Activated CD4-positive, alpha-beta T cell treated with anti-CD3 and anti-CD28 coated beads for 36 hours (primary cell): ENCODE results near the gene IFNAR2. TPM values are rescaled to one million over a fixed set of nuclear protein-coding genes. Genes with fewer than 3 reads are reported as not detected.

ENCODE experiments used
- ATAC-seq: fragments of 200-7000 bp; cut with Tn5 transposase; one replicate; pipeline ENCODE4 v1.10.0; 2021; ENCODE audit warnings: mild to moderate bottlenecking, moderate library complexity
- CTCF ChIA-PET: fragments of 350-600 bp; sonication (Branson Sonifier 250); formaldehyde crosslinking; loops from one replicate; lab custom pipeline; 2021; ENCODE audit warnings: antibody characterized with exemption; lab: Charles Lee
- POLR2A ChIA-PET: fragments of 350-600 bp; sonication (Branson Sonifier 250); formaldehyde crosslinking; loops from one replicate; lab custom pipeline; 2021; ENCODE audit warnings: antibody characterized with exemption, inconsistent platforms; lab: Charles Lee
- DNase-seq: peaks from one replicate; pipeline ENCODE4 v3.0.0-alpha.2; 2020
- H3K27ac Mint-ChIP-seq: one replicate; pipeline ENCODE4 v1.8.0; 2021; ENCODE audit warnings: mixed read lengths
- H3K27me3 Mint-ChIP-seq: one replicate; pipeline ENCODE4 v1.8.0; 2021; ENCODE audit warnings: mixed read lengths
- H3K36me3 Mint-ChIP-seq: one replicate; pipeline ENCODE4 v1.8.0; 2021; ENCODE audit warnings: low read depth, mixed read lengths
- H3K4me1 Mint-ChIP-seq: one replicate; pipeline ENCODE4 v1.8.0; 2021; ENCODE audit warnings: mixed read lengths
- H3K4me3 Mint-ChIP-seq: one replicate; pipeline ENCODE4 v1.8.0; 2021; ENCODE audit warnings: mild to moderate bottlenecking, moderate library complexity, mixed read lengths
- H3K9me3 Mint-ChIP-seq: one replicate; pipeline ENCODE4 v1.8.0; 2021; ENCODE audit warnings: low read depth, mixed read lengths
- intact Hi-C, 2 experiments: fragments of 100-400 bp; cut with DNase I in 1 of 2; cut with micrococcal nuclease in 1 of 2; formaldehyde crosslinking; loops; one replicate each; pipeline versions ENCODE4 v1.14.2 to v1.15.1; 2022 to 2024; cut with DNase I, micrococcal nuclease
- total RNA-seq, 2 experiments: library from RNA; stranded (reverse); gene quantifications; one replicate each; pipeline ENCODE4 v1.2.3, GENCODE V29; 2021

Gene IFNAR2
- total RNA-seq, result 10 to 100 TPM; 26.6 to 29.8 TPM

DNA sequence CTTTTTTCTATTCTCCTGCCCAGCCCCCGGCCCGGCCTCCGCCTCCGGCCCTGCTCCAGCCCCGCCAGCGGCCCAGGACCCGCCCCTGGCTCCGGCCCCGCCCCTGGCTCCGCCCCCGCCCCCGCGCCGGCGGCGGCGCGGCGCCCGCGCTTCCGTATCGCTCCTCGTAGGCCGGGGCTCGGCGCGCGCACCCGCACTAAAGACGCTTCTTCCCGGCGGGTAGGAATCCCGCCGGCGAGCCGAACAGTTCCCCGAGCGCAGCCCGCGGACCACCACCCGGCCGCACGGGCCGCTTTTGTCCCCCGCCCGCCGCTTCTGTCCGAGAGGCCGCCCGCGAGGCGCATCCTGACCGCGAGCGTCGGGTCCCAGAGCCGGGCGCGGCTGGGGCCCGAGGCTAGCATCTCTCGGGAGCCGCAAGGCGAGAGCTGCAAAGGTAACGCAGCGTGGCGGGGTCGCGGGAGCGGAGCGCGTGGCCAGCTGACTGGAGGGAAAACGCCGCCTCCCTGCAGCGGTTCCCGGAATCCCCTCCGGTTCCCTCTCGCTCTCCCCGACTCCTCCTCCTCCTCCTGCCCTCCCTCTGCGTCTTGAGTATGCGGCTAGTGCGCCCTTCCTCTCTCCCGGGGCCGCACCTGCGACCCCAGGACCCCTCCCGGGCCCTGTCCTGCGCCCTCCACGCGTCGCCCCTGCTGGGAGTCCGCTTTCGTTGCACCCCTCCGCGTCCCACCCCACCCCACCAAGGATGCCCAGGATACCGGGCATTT lies at the start of gene IFNAR2:
TSS of gene IFNAR2 (plus strand) at position 155 of the 761 bp plus-strand sequence. CDS start 11,985 bp downstream, outside the sequence.
- Mint-ChIP-seq H3K9me3 (no peaks in the 10 kb centered on the region), H3K36me3 (peaks cover 16% of the 10 kb centered on the region), H3K4me1 (peaks cover 54% of the 10 kb centered on the region), H3K27me3 (no peaks in the 10 kb centered on the region), H3K27ac (peak within 1 kb of the TSS; percentile 91), H3K4me3 (peak within 1 kb of the TSS; percentile 84)
- intact Hi-C loops, result loop anchor here (1.0 to 10.0 kb wide), 10 partner anchors 8 to 715 kb away; partner anchors contain the start of genes IL10RB (in 2 of the 2), CRYZL1 (in 1 of the 2), DONSON (in 1 of the 2) and GART (in 1 of the 2)
- CTCF ChIA-PET, result interaction anchor here (0.6 to 1.5 kb wide), 4 partner anchors 10 to 150 kb away, joined by 3 read pairs; no protein-coding TSS in a partner anchor
- ATAC-seq (peak; percentile 55), DNase-seq (peak; percentile 85)
- POLR2A ChIA-PET, result no interaction called here

DNA sequence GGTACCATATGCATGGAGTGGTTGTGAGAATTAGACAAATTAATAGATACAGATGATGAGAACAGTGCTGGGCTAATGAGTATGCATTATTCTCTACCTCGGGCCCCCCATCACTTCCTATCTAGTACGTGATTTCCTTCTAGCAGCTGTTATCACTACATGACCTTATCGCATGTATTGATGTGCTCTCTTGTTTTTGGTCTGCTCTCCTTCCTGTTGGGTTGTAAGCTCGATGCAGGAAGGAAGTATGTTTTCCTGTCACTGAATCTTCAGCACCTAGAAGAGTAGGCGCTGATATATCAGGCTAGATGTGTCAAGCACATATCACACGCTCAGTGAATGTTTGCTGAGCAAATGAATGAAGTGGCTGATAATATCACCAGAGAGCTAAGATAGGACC lies 43.9 kb upstream of the IFNAR2 start:
- Mint-ChIP-seq H3K4me3 (no peak overlapping the region), H3K36me3 (no peaks in the 10 kb centered on the region), H3K4me1 (peaks cover 50% of the 10 kb centered on the region), H3K27ac (peak overlapping the region; percentile 81), H3K9me3 (no peaks in the 10 kb centered on the region), H3K27me3 (no peaks in the 10 kb centered on the region)
- POLR2A ChIA-PET, result no interaction called here
- no peak for DNase-seq
- ATAC-seq, result peak; percentile 94
- intact Hi-C loops, result loop anchor here in 1 of 2 experiments (10.0 kb wide), 1 partner anchor 501 kb away; no protein-coding TSS in a partner anchor
- CTCF ChIA-PET, result interaction anchor here (0.5 to 4.3 kb wide), 9 partner anchors 11 to 259 kb away, joined by 3 to 42 read pairs (median 3); no protein-coding TSS in a partner anchor

DNA sequence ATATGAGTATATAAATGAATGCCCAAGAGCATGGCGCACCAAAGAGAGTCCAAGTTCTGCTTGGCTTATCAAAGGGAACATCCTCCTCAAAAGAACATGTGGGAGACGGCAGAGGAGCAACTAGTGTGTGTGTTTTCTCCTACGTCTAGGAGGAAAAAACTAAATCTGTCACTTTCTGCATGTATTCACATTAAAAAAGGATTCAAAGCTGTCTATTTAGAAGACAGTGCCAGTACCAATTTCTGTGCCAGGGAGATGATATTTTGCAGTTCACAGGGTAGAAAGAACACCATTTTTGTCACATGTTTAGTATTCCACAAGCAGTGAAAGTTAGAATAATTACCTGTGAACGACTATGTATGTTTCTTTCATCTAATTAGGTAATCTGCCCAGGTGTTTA lies 42.5 kb upstream of the IFNAR2 start:
- ChIA-PET CTCF (interaction anchor here (1.1 to 4.3 kb wide), 2 partner anchors 10 to 19 kb away, joined by 4 to 42 read pairs; no protein-coding TSS in a partner anchor), POLR2A (no interaction called here)
- Mint-ChIP-seq H3K4me3 (no peak overlapping the region), H3K4me1 (peaks cover 50% of the 10 kb centered on the region), H3K9me3 (peaks cover 5% of the 10 kb centered on the region), H3K36me3 (peaks cover 5% of the 10 kb centered on the region), H3K27ac (no peak overlapping the region), H3K27me3 (no peaks in the 10 kb centered on the region)
- intact Hi-C loops, result loop anchor here in 1 of 2 experiments (10.0 kb wide), 1 partner anchor 502 kb away; no protein-coding TSS in a partner anchor
- DNase-seq (no peak), ATAC-seq (no peak)

DNA sequence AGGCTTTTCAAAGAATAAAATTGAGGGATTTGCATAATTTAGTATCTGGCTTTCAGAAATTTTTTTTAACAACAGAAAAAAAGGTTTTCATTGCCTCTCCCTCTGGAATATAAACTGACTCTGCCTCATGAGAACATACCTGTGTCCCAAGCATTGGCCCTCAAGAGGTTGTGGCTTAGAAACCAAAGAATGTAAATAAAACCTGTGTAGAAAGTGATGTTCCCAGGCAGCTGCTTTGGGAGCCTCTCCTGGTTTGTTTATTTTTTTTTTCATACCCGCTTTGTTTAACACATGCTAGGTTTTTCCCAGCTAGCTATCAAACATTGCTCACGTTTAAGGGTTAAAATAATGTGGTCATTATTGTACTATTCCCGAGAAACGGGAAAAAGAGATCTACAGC lies 40.5 kb upstream of the IFNAR2 start:
- POLR2A ChIA-PET, result no interaction called here
- CTCF ChIA-PET, result interaction anchor here (0.6 to 1.4 kb wide), 8 partner anchors 8 to 268 kb away, joined by 3 to 7 read pairs (median 4); no protein-coding TSS in a partner anchor
- Mint-ChIP-seq H3K4me1 (peaks cover 50% of the 10 kb centered on the region), H3K36me3 (peaks cover 5% of the 10 kb centered on the region), H3K27ac (no peak overlapping the region), H3K27me3 (no peaks in the 10 kb centered on the region), H3K4me3 (no peak overlapping the region), H3K9me3 (peaks cover 5% of the 10 kb centered on the region)
- DNase-seq (no peak), ATAC-seq (no peak)
- intact Hi-C loops, result loop anchor here in 1 of 2 experiments (10.0 kb wide), 1 partner anchor 504 kb away; no protein-coding TSS in a partner anchor

DNA sequence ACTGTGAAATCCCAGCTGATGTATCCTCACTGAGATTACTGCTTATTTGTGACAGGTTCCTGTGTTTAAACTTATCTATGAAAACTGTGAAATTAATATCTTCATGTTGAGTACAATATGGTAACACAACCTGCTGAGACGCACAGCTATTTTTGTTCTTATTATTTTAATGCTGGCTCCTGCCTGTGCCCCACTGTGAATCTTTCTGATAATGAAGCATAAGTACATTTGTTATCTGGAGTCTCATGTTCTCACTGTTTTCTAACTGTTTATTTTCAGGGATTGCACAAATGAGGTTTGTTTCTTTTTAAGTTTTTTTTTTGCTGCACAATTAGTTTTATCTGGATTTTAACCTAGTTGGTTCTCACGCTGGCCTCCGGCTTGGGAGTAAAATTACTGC lies 39.9 kb upstream of the IFNAR2 start:
- DNase-seq, result no peak
- H3K4me1 Mint-ChIP-seq, result peaks cover 49% of the 10 kb centered on the region
- POLR2A ChIA-PET, result no interaction called here
- ATAC-seq, result no peak
- H3K27me3 Mint-ChIP-seq, result no peaks in the 10 kb centered on the region
- H3K27ac Mint-ChIP-seq, result no peak overlapping the region
- peaks cover 5% of the 10 kb centered on the region for H3K9me3 Mint-ChIP-seq
- intact Hi-C loops, result loop anchor here in 1 of 2 experiments (10.0 kb wide), 1 partner anchor 505 kb away; no protein-coding TSS in a partner anchor
- no peak overlapping the region for H3K4me3 Mint-ChIP-seq
- H3K36me3 Mint-ChIP-seq, result peaks cover 5% of the 10 kb centered on the region
- CTCF ChIA-PET, result interaction anchor here (0.7 to 1.4 kb wide), 6 partner anchors 10 to 249 kb away, joined by 3 to 7 read pairs (median 4); no protein-coding TSS in a partner anchor

DNA sequence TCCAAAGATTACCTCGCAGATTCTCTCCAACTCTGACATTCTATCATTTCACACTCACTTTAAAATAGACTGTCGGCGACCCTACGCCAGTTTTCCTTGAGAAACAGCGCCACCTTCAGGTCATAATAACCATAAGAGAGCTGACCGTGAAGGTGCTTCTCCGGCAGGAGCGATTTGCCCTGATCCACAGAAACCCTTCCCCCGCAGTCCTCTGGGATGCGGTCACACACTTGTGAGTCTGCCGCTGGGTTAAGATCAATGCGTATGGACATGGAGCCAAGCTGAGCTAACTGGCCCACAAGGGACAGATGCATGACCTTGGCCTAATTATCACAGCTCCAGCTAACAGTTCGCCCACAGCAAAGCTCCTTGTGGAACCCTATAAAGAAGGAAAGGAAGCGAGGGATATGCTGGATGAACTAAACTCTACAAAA lies 32.8 kb upstream of the IFNAR2 start:
- POLR2A ChIA-PET, result no interaction called here

DNA sequence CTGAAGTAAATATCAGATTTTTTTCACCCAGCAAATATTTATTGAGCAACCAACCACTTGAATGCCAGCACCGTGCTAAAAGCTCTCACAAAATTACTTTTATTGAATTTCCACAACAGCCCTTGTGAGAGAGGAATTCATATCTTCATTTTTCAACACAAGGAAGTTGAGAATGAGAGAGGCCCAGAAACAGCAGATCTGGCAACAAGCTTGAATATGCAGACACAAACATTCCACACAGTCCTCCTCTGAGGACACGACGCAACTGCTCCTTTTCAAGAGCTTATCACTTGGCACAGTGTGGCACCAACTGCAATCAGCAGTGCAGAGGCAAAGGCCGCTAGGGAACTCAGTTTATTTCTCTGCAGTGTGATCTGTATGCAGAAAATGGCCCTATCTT lies 32.2 kb upstream of the IFNAR2 start:
- H3K9me3 Mint-ChIP-seq, result no peaks in the 10 kb centered on the region
- CTCF ChIA-PET, result interaction anchor here (0.6 to 3.8 kb wide), 85 partner anchors 9 to 544 kb away, joined by 3 to 46 read pairs (median 4); partner anchors contain the start of genes IFNAR1, IL10RB and PAXBP1

More for the DNA sequence above, 32.8 kb upstream of the IFNAR2 start:
- Mint-ChIP-seq H3K36me3 (no peaks in the 10 kb centered on the region), H3K4me3 (no peak overlapping the region), H3K27ac (no peak overlapping the region), H3K4me1 (peaks cover 13% of the 10 kb centered on the region), H3K9me3 (no peaks in the 10 kb centered on the region), H3K27me3 (no peaks in the 10 kb centered on the region)
- CTCF ChIA-PET, result interaction anchor here (0.6 to 3.8 kb wide), 88 partner anchors 8 to 544 kb away, joined by 3 to 46 read pairs (median 4); partner anchors contain the start of genes IFNAR1, IL10RB and PAXBP1
- DNase-seq, result peak; percentile 73
- intact Hi-C loops, result loop anchor here (1.0 to 5.0 kb wide), 8 partner anchors 64 to 366 kb away; no protein-coding TSS in a partner anchor
- peak; percentile 45 for ATAC-seq

DNA sequence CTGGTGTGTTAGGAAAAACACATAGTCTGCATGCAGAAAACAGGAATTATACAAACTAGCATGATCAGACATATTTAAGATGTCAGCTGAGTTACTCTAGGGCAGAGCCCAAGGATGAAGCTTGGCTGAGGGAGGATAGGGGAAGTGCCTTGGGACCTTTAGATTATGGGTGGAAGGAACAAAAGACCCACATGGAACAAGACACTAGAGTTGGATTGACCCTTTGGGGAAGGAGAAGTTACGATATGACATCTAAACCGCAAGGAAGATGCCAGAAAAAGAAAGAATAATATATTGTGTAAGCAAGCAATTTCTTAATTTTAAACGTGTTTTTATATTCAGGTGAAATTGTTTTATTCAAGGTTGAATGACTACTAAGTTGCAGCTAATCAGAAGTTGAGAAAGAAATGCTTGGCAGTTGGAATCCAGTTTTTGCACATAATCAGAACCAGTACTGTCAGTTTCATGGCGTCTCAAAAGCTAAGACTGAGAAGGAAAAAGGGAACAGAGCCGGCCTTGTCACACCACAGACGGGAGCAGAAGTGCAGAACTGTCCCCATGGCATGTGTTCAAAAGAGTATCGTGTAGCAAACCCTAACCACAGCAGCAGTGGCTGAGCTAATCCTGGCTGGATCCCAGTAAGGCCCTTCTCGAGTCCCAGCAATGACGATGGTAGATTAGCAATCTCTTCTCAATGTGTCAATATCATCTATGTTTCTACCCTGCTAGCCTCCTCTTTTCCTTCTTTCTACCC lies 31.2 kb upstream of the IFNAR2 start:
- ChIA-PET CTCF (interaction anchor here (0.5 to 3.8 kb wide), 14 partner anchors 13 to 361 kb away, joined by 3 to 46 read pairs (median 4); no protein-coding TSS in a partner anchor), POLR2A (interaction anchor here (0.7 kb wide), 1 partner anchor 246 kb away, joined by 3 read pairs; no protein-coding TSS in a partner anchor)
- Mint-ChIP-seq H3K27ac (no peak overlapping the region), H3K27me3 (no peaks in the 10 kb centered on the region), H3K9me3 (no peaks in the 10 kb centered on the region), H3K4me3 (no peak overlapping the region), H3K4me1 (peaks cover 19% of the 10 kb centered on the region), H3K36me3 (no peaks in the 10 kb centered on the region)
- no peak for ATAC-seq
- DNase-seq, result no peak
- intact Hi-C loops, result loop anchor here (1.0 to 5.0 kb wide), 7 partner anchors 162 to 276 kb away; no protein-coding TSS in a partner anchor

More for the DNA sequence above, 32.2 kb upstream of the IFNAR2 start:
- H3K27ac Mint-ChIP-seq, result no peak overlapping the region
- no peaks in the 10 kb centered on the region for H3K27me3 Mint-ChIP-seq
- H3K36me3 Mint-ChIP-seq, result no peaks in the 10 kb centered on the region
- ATAC-seq (no peak), DNase-seq (no peak)
- peaks cover 13% of the 10 kb centered on the region for H3K4me1 Mint-ChIP-seq
- POLR2A ChIA-PET, result no interaction called here
- intact Hi-C loops, result loop anchor here (1.0 to 5.0 kb wide), 8 partner anchors 65 to 366 kb away; no protein-coding TSS in a partner anchor
- H3K4me3 Mint-ChIP-seq, result no peak overlapping the region

DNA sequence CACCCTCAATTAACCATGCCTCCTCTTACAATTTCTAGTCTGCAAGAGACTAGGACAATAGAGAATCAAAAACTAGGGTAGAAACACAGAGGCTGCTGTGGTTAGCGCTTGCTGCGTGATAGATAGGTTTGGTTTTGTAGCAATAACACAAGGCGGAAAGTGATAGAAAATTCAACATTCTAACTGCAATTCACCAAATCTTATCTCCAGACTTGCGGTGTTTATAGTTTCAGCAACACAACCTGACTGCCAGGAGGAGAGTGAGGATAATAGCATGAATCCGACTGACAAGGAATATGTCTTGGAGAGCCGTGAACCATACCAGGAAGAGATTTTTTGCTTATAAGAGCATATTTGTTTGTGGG lies 30.7 kb upstream of the IFNAR2 start:
- intact Hi-C loops, result loop anchor here (1.0 to 5.0 kb wide), 7 partner anchors 162 to 277 kb away; no protein-coding TSS in a partner anchor
- Mint-ChIP-seq H3K36me3 (no peaks in the 10 kb centered on the region), H3K4me1 (peaks cover 25% of the 10 kb centered on the region), H3K27me3 (no peaks in the 10 kb centered on the region), H3K27ac (no peak overlapping the region), H3K4me3 (no peak overlapping the region), H3K9me3 (no peaks in the 10 kb centered on the region)
- DNase-seq (no peak), ATAC-seq (no peak)
- ChIA-PET CTCF (interaction anchor here (0.7 to 3.8 kb wide), 8 partner anchors 13 to 247 kb away, joined by 3 to 46 read pairs (median 3); no protein-coding TSS in a partner anchor), POLR2A (interaction anchor here (0.7 kb wide), 1 partner anchor 245 kb away, joined by 3 read pairs; no protein-coding TSS in a partner anchor)

DNA sequence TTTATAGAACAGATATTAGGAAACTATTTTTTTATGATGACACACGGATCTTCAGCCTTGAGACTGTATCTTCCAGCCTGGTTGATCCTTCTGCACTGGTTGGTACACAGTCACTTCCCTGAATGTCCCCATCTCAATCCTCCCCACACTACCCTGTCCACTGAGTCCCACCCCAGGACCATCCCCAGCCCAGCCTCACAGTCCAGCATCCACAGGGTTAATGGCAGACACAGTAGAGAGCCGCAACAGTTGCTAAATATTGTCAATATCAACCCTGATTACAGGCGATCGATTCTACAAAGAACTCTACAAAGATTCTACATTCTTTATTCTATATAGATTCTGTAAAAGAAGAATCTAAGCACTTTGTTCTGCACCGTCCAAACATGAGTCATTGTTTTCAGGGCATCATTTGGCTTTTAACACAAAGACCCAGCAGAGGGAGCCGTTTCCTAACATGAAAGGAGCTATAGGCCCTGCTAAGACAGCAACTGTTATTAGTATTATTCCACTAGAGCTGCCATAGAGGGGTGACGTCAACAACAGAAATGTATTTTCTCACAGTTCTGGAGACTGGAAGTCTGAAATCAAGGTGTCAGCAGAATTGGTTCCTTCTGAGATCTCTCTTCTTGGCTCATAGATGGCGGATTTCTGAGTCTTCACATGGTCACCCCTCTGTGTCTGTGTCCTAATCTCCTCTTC lies 30.1 kb upstream of the IFNAR2 start:
- H3K36me3 Mint-ChIP-seq, result no peaks in the 10 kb centered on the region
- no peaks in the 10 kb centered on the region for H3K9me3 Mint-ChIP-seq
- peak; percentile 87 for ATAC-seq
- no peaks in the 10 kb centered on the region for H3K27me3 Mint-ChIP-seq
- ChIA-PET POLR2A (interaction anchor here (0.5 to 0.6 kb wide), 4 partner anchors 69 to 235 kb away, joined by 3 to 4 read pairs (median 3); no protein-coding TSS in a partner anchor), CTCF (interaction anchor here (0.6 to 1.6 kb wide), 28 partner anchors 10 to 374 kb away, joined by 3 to 27 read pairs (median 4); partner anchors contain the start of genes IFNAR1 and IL10RB)
- peak; percentile 88 for DNase-seq
- no peak overlapping the region for H3K27ac Mint-ChIP-seq
- intact Hi-C loops, result loop anchor here (1.0 to 5.0 kb wide), 10 partner anchors 31 to 406 kb away; partner anchors contain the start of gene IL10RB (in 1 of the 2)
- peaks cover 29% of the 10 kb centered on the region for H3K4me1 Mint-ChIP-seq
- no peak overlapping the region for H3K4me3 Mint-ChIP-seq
